Measurements from ENCODE around the gene GALNT15.

Gene GALNT15

DNA sequence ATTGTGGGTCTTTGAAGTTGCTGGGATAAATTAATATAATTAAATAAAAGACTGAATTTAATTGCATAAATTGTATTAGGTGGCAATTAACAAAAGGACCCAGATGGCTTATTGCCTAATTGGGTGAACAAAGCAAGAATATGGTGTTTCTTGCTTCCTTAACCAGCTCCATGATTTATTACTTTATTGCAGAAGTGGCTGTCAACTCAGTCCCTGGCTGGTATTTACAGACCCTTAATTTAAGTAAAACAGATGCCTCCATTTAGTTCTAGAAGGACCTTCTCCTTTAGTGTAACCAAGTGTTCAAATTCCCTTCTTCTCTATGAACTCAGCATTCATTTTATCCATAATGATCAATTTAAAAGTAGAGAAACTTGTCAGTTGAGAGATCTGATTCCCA is 55.2 kb downstream of the GALNT15 start:
- no peak overlapping the region for H3K27ac ChIP-seq
- TF ChIP-seq ZFX (IDR thresholded peaks at IDR 0.05), result no peak
- TF ChIP-seq, protein P1, sequence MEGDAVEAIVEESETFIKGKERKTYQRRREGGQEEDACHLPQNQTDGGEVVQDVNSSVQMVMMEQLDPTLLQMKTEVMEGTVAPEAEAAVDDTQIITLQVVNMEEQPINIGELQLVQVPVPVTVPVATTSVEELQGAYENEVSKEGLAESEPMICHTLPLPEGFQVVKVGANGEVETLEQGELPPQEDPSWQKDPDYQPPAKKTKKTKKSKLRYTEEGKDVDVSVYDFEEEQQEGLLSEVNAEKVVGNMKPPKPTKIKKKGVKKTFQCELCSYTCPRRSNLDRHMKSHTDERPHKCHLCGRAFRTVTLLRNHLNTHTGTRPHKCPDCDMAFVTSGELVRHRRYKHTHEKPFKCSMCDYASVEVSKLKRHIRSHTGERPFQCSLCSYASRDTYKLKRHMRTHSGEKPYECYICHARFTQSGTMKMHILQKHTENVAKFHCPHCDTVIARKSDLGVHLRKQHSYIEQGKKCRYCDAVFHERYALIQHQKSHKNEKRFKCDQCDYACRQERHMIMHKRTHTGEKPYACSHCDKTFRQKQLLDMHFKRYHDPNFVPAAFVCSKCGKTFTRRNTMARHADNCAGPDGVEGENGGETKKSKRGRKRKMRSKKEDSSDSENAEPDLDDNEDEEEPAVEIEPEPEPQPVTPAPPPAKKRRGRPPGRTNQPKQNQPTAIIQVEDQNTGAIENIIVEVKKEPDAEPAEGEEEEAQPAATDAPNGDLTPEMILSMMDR (conservative IDR thresholded peaks at IDR 0.05), result no peak

DNA sequence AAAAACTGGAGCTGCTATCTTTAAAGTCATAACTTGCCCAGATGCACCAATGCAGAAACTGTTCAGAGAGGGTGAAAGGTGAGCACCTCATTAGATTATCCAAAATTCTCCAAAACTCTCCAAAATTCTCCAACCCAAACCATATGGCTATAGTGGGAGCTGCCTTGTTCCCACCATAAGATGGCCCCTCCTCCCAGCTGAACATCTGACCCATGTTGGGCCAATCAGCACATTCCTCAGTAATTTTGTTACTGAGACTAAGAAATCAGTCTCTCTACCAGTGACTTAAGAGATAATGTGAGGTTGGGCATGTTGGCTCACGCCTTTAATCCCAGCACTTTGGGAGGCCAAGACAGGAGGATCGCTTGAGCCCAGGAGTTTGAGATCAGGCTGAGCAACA is 57.5 kb downstream of the GALNT15 start:
- no peak overlapping the region for H3K27ac ChIP-seq
- TF ChIP-seq ZFX (IDR thresholded peaks at IDR 0.05), result no peak
- TF ChIP-seq, protein P1 (conservative IDR thresholded peaks at IDR 0.05), result no peak

DNA sequence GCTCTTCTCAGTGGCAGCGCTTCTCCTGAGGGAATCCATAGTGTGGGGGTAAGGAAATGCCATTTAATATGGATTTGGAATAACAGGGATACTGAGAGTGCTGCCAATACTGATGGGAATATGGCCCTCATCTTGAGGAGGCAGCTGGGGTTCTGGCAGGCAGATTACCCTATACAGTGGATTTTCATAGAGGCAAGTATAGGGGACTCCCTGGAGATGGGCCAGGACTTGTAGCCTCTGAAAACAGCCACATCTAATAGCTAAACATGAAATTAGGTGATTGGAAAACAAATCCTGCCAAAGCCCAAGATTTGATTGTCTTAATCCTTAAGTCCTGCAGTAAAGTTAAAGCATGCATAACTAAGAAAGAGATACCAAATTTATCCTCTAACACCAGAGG is 59.3 kb downstream of the GALNT15 start:
- TF ChIP-seq, protein P1 (conservative IDR thresholded peaks at IDR 0.05), result no peak
- no peak for TF ChIP-seq ZFX (IDR thresholded peaks at IDR 0.05)
- no peak overlapping the region for H3K27ac ChIP-seq

DNA sequence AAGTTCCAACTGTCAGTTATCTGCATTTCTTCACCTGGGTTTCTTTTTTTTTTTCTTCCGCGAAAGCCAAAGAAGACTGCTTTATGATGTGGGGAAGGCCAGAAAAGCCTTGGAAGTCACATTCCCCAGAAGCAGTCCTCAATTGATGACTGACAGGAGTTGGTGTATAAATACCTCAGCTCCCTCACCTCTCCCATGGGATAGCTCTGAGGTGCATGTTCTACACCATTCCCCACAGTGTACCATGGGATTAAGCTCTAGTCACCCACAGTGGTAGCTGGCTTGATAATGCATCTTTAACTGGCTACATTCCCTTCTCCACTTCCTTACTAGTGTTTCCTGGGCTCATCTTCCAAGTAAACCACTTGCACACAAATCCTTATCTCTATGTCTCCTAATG is 59.8 kb downstream of the GALNT15 start:
- no peak overlapping the region for H3K27ac ChIP-seq
- TF ChIP-seq ZFX (IDR thresholded peaks at IDR 0.05), result no peak
- TF ChIP-seq, protein P1 (conservative IDR thresholded peaks at IDR 0.05), result no peak

DNA sequence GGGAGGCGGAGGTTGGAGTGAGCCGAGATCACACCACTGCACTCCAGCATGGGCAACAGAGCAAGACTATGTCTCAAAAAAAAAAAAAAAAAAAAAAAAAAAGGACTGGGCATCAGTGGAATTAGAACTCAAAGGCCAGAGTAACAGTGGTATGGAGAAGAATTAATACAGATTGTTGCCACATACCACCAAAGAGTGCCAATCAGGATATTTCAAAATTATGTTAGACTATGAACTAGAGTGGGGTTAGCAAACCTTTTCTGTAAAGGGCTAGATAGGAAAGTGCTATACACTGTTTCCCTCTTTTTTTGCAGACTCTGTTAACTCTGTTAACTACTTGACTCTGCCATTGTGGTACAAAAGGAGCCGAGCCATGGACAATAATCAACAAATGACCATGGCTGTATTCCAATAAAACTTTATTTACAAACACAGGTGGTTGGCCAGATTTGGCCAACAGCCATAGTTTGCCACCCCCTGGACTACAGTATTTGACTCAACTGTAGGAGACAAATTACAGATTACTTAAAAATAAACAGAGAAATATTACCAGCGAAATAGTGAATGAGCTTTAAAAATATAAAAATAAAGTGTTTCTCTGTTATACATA is 61.7 kb downstream of the GALNT15 start:
- H3K27ac ChIP-seq, result no peak overlapping the region
- no peak for TF ChIP-seq ZFX (IDR thresholded peaks at IDR 0.05)
- TF ChIP-seq, protein P1 (conservative IDR thresholded peaks at IDR 0.05), result no peak

DNA sequence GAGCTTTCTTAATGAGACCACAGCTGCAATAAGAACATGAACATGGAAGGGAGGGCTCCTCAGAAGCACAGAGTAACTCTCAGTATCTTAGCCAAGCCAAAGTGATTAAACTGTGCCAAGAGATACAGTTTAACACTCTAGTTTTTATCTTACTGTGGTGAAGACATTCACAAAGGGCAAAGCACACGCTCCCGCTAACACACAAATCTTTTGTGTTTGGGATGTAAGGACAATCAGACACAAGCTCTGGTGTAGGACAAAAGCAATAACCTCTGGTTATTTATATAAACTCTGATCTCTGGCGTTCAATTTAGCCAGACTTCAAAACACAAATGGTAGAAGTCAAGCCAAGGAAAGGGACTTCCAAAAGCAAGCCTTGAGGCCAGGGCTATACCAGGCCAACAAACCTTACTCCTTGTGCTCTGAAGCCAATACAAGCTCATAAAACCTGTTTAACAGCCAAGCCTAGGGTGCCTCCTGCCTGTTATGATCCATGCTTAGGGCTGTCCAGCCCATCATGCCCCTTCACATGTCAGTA is 62.4 kb downstream of the GALNT15 start:
- TF ChIP-seq, protein P1 (conservative IDR thresholded peaks at IDR 0.05), result no peak
- no peak for TF ChIP-seq ZFX (IDR thresholded peaks at IDR 0.05)
- H3K27ac ChIP-seq, result no peak overlapping the region

DNA sequence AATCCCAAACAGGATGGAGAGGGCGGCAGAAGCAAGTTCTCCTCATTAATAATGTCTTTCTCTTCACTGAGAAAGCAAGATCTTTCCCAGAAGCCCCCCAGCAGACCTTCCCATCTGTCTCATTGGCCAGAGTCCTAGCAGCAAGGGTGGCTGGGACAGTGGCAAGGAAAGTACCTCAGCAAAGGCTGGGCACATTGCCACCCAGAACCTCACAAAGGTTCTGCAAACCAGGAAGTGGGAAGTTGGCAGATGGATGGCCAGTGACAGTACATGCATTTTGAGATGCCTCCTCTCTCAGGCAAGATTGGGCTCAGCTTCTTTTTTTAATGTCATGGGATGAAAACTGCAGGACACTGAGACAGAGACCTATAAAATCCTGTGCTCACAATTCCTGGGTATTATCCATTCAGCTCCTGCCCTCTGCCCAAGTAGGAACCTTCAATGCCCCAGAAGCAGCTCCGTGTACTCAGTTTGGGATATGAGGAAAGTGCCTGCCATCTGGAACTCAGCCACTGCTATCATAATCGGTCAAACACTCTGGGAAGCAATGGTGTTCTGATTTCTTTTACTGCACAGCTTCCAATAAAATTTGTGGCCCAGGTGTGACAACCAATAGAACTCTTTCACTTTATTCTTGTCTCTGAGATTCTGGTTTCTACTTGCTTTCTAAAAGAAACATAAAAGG is 64.7 kb downstream of the GALNT15 start:
- peak overlapping the region; percentile 22; the same call in 1 of the 2 replicates for H3K27ac ChIP-seq
- TF ChIP-seq ZFX (IDR thresholded peaks at IDR 0.05), result no peak
- TF ChIP-seq, protein P1 (conservative IDR thresholded peaks at IDR 0.05), result no peak
